ENCODE results near the gene RPL22.

DNA sequence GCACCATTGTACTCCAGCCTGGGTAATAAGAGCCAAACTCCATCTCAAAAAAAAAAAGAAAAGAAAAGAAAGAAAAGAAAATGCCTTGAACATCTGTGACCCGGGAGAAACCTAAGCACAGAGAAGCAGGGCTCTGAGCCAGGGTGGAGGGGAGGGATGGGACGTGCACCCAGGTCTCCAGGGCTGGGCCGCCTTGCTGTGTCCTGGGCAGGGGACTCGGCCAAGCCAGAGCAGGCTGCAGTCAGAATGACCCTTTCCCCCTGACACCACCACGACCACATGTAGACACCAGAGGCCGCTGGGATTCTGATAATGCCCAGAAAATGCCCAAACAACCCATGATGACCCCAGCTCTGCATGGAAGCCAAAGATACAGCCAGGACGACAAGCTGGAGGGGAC is 37.1 kb downstream of the RPL22 start:
- TF ChIP-seq POLR2A (IDR thresholded peaks at IDR 0.05), result no peak
- TF ChIP-seq, protein P1, sequence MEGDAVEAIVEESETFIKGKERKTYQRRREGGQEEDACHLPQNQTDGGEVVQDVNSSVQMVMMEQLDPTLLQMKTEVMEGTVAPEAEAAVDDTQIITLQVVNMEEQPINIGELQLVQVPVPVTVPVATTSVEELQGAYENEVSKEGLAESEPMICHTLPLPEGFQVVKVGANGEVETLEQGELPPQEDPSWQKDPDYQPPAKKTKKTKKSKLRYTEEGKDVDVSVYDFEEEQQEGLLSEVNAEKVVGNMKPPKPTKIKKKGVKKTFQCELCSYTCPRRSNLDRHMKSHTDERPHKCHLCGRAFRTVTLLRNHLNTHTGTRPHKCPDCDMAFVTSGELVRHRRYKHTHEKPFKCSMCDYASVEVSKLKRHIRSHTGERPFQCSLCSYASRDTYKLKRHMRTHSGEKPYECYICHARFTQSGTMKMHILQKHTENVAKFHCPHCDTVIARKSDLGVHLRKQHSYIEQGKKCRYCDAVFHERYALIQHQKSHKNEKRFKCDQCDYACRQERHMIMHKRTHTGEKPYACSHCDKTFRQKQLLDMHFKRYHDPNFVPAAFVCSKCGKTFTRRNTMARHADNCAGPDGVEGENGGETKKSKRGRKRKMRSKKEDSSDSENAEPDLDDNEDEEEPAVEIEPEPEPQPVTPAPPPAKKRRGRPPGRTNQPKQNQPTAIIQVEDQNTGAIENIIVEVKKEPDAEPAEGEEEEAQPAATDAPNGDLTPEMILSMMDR (IDR thresholded peaks at IDR 0.05), result no peak

Measured in transverse colon (tissue), 3 donors.